NB4 (cell line): ENCODE results near the gene ZNF784.

ENCODE experiments used
- DNase-seq: peaks from one replicate; pipeline ENCODE4 v3.0.0; 2010; ENCODE audit warnings: low read depth
- H3K4me3 ChIP-seq: one replicate; pipeline ENCODE4 v1.5.1; 2011; ENCODE audit warnings: mild to moderate bottlenecking, low read depth, low read length, moderate library complexity
- MYC ChIP-seq: IDR thresholded peaks from 2 replicates; pipeline ENCODE4 v1.6.1; 2011; ENCODE audit warnings: low read depth, low read length
- POLR2A ChIP-seq: IDR thresholded peaks from 2 replicates; pipeline ENCODE4 v1.6.1; 2011; ENCODE audit warnings: mild to moderate bottlenecking; ENCODE audit not compliant: insufficient read length; ENCODE audit errors: extremely low read depth
- TF ChIP-seq, protein P1 (sequence below): IDR thresholded peaks from 2 replicates; pipeline ENCODE4 v1.6.1; 2011; ENCODE audit warnings: low read depth, low read length
- TF ChIP-seq, protein P2 (sequence below): IDR thresholded peaks from one replicate; pipeline ENCODE4 v1.5.1; 2012; ENCODE audit warnings: low read depth, low read length

Gene ZNF784

DNA sequence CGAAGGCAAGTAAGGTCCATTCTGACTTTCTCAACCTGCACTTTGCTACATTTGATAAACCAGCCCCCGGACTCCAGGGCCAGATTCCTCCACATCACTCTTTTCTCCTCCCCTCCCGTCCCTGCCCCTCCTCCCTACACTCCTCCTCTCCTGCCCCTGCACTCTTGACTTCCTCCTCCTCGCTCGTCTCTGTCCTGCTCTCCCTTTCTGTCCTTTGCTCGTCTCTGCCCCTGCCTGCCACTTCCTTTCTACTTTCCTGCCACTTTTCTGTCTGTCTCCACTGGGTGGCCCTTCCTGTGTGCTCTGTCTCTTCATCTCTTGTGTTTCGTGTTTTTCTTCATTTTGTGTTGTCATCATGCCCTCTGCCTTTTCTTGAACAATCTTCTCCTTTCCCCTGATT lies 37.5 kb upstream of the ZNF784 start:
- DNase-seq: no peak
- TF ChIP-seq, protein P1, sequence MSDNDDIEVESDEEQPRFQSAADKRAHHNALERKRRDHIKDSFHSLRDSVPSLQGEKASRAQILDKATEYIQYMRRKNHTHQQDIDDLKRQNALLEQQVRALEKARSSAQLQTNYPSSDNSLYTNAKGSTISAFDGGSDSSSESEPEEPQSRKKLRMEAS: no peak
- TF ChIP-seq, protein P2, sequence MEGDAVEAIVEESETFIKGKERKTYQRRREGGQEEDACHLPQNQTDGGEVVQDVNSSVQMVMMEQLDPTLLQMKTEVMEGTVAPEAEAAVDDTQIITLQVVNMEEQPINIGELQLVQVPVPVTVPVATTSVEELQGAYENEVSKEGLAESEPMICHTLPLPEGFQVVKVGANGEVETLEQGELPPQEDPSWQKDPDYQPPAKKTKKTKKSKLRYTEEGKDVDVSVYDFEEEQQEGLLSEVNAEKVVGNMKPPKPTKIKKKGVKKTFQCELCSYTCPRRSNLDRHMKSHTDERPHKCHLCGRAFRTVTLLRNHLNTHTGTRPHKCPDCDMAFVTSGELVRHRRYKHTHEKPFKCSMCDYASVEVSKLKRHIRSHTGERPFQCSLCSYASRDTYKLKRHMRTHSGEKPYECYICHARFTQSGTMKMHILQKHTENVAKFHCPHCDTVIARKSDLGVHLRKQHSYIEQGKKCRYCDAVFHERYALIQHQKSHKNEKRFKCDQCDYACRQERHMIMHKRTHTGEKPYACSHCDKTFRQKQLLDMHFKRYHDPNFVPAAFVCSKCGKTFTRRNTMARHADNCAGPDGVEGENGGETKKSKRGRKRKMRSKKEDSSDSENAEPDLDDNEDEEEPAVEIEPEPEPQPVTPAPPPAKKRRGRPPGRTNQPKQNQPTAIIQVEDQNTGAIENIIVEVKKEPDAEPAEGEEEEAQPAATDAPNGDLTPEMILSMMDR: no peak
- TF ChIP-seq MYC: no peak
- TF ChIP-seq POLR2A: no peak
- H3K4me3 ChIP-seq: no peak overlapping the region

DNA sequence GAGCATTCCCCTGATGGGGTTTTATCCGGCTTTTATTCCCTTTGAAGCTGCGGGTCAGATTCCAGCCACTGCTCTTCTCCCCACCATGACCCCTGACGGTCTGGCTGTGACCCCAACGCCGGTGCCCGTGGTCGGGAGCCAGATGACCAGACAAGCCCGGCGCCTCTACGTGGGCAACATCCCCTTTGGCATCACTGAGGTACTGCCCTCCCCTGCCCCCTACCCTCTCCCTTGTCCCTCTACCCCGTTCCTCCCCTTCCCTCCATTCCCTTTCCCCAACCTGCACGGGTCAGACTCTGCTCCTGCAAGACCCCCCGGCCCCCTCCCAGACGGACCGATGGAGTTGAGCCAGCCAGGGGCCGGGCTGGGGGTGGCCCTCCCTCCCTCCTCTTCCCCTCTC lies 36.6 kb upstream of the ZNF784 start:
- TF ChIP-seq POLR2A: no peak
- TF ChIP-seq, protein P2: no peak
- TF ChIP-seq, protein P1: no peak
- no peak for DNase-seq
- H3K4me3 ChIP-seq: no peak overlapping the region

DNA sequence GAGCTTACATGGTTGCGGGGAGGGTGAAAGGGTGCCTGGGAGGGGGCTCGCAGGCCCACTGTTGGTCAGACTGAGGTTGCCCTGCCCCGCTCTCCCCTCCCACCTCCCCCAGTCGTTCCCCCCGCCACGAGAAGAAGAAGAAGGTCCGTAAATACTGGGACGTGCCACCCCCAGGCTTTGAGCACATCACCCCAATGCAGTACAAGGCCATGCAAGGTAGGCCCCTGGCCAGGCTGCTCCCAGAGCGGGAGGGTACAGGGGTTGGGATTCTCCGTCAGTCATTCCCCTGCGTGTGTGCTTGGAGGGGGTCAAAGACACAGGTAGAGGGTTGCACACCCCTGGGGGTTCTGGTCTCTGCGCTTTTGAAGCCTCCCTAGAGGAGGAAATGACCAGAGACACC lies 36.0 kb upstream of the ZNF784 start:
- DNase-seq: no peak
- H3K4me3 ChIP-seq: no peak overlapping the region
- TF ChIP-seq, protein P1: no peak
- no peak for TF ChIP-seq POLR2A
- TF ChIP-seq, protein P2: no peak
- TF ChIP-seq MYC: no peak

DNA sequence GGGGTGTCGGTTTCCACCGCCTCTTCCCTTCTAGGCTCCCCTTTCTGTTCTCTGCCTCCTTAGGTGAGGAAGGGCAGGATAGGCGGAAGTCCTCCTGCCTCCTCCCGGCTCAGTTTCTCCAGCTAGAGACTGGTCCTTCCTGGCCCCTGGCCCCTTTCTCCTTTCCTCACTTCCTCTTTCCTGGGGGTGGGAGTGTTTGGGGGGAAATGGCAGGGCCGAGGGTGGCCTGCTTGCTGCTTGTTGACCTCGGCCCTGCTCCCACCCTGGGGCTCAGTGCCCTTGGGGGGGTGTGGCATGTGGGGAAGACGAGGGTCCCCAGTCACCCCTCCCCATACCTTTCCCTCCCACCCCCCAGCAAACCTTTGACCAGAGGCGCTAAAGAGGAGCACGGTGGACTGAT lies 35.5 kb upstream of the ZNF784 start:
- H3K4me3 ChIP-seq: no peak overlapping the region
- no peak for DNase-seq
- TF ChIP-seq POLR2A (no peak), MYC (no peak)
- TF ChIP-seq, protein P1: no peak
- TF ChIP-seq, protein P2: no peak

DNA sequence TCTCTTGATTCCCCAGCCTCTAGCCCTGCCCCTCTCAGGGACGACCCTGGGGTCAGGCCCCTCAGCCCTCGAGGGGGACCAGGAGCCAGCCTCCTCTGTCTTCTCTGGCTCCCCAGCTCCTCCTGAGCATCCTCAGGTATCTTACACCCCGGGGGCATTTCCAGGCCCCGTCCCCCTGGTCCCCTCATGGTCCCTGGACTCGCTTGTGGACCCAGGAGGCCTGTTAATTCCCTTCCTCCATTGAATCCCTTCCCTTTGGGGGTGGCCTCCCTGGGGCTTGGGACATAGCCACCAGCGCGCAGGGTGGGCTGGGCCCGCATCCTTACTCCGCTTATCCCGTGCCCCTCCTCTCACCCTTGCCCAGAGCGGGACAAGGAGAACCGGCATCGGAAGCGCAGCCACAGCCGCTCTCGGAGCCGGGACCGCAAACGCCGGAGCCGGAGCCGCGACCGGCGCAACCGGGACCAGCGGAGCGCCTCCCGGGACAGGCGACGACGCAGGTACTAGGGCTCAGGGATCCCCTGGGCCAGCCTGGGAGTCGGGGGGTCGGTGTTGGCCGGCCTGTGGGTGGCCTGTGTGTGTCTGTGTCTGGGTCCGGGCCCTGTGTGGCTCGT lies 34.6 kb upstream of the ZNF784 start:
- DNase-seq: no peak
- no peak overlapping the region for H3K4me3 ChIP-seq
- TF ChIP-seq POLR2A (no peak), MYC (no peak)
- TF ChIP-seq, protein P1: no peak
- TF ChIP-seq, protein P2: no peak
